A204.1 (cell line): ENCODE data around the gene SST.

Source experiments
- FAIRE-seq: peaks from 2 replicates; lab custom pipeline; 2012; peaks lifted over from hg19 to GRCh38; lab: Jason Lieb, UNC

SST gene

DNA sequence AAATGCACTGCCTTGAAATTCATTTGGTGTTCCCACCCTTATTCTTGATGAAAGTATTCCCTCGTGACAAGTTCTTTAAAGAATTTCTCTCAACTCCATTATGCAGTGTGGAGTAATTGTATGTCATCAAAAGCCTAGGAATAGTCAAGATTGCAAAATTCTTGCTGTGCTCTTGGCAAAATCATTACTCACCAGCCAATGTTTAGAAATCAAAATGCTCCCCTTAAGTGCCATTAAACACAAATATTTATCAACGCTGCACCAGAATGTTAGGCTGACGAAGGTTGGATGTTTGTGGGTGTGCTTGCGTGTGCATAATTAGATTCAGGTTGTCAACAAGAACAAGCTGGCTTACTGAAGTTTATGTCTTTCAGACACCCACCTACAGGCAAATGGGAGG is 40.5 kb downstream of the SST start:
- no peak for FAIRE-seq

DNA sequence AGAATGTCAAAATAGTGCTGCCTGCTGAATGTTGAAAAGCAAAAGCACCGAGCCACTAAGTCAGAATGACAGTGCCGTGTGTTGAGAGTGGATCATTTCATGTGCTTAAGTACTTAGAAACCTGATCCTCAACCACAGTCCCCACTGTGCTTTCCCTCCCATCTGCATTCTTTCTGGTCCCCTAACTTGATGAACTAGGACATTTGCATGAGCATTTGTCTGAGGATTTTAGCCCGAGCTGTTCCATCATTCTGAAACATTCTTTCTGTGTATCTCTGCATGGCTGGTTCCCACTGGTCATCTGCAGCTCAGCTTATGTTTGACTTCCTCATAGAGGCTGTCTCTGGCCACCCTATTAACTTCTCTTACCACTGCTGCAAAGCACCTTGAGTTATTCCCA is 42.0 kb downstream of the SST start:
- no peak for FAIRE-seq

DNA sequence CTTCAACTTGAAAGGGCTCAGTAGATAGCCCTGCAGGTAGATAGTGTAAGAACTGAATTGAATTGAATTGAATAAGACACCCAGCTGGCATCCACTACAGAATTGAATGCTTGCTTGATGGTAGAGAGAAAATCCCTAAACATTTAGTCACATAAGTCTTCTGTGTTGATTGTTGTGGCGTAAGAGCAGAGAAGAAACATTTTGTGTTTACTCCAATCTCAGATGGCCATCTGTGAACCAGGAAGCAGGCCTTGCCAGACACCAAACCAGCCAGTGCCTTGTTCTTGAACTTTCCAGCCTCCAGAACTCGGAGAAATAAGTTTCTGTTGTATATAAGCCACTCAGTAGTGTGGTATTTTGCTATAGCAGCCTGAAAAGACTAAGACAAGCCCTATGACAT is 43.6 kb downstream of the SST start:
- no peak for FAIRE-seq

DNA sequence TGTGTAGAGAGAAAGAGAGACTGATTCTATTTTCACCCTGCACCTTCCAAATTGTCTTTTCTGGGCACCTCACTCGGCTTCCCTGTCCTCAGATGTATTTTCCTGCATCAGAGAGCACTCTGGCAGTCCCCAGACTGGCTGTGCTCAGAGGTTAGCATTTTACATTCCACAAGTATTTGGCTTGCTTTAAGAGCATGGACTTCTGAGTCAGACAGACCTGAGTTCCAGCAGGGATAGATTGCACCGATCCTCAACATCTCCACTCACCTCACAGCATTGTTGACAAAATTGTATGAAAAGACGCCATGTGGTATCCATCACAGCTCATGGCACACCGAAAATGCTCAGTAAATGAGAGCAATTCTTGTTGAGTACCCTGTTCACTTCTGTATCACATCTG is 45.6 kb downstream of the SST start:
- no peak for FAIRE-seq

DNA sequence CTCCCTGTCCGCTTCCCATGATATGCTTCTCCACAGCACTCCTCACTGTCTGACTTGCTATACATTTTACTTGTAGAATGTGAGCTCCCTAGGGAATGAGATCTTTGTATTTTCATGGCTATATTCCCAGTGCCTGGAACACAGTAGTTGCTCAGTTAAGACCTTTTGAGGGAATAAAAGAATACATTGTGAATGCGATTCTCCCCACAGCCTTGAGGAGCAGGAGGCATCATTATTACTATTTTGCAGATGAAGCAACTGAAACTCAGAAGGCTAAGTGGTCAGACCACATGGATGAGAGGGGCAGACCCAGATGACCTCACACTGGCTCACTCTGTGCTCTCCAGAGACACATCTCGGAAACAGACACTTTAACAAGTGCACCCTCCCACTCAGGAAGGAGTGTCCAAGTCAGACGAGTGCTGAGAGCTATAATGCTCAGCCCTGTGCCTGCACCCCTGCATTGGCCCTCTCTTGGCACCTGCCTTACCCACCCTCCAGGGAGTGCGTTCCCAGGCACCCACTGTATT is 46.8 kb downstream of the SST start:
- FAIRE-seq = no peak

DNA sequence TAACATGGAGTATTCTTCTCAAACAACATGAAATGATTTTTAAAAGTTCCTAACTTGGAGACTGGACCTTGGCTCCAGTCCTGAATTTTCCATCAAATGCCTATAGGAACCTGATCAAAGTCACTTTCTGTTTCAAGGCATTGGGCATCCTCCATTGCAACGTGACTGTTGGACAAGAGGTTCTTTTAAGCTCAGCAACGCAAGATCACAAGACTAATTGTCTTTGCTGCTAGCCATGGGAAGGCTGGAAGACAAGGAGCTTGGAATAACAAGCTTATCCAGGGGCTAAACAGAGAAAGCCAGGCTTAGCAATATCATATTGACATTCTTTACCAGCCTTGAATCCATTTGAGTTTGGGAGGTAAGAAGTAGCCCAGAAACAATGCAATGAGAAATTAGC is 48.3 kb downstream of the SST start:
- no peak for FAIRE-seq

DNA sequence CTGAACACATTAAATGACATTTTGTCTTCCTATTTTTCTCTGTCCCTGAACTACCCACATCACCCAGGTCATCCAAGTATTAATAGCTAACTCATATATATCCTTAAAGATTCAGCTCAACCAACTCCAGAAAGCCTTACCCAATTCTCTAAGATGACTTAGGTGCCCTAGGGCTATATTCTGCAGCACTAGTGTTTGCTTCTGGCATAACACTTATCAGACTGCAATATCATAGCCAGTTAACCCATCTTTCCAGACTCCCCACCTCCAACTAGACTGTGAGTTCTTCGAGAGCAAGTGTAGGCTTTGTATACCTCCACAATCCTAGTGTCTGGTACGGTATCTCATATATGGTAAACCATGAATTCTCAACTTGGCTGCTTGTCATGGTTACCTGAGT is 50.7 kb downstream of the SST start:
- FAIRE-seq = no peak
